Body of pancreas (tissue), 4 donors: ENCODE results near the gene EPB41L5.

Experiments used
- POLR2A ChIP-seq, 3 donors: fragments of 450-650 bp; IDR thresholded peaks; one replicate each; pipeline ENCODE4 v1.6.1; 2016; ENCODE audit warnings: antibody characterized with exemption in 3 of 3, mild to moderate bottlenecking in 2 of 3
- TF ChIP-seq, protein P1 (sequence below), 7 experiments: fragments of 450-650 bp in 4 of 7; fragments of 200-600 bp in 3 of 7; sonication (generic) in 3 of 7; IDR thresholded peaks; one replicate each; pipeline ENCODE4 v1.5.1; 2016 to 2019; ENCODE audit warnings: antibody characterized with exemption in 7 of 7

DNA sequence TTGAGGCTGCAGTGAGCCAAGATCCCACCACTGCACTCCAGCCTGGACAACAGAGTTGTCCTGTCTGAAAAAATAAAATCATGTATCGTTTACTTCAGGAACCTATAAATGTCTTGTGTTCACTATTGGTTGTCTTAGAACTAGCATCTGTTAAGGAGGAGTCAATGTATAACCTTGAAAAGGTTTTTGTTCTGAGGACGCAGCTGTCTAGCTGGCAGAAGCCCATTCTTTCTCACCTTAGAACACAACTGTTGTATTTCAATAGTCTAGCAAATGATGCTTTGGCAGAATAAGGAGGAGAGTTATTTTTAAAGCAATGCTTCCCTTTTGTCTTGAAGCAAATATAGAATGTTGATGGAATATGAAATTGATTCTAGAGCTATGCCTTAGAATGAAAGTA is 21.1 kb downstream of the EPB41L5 start:
- TF ChIP-seq, protein P1, sequence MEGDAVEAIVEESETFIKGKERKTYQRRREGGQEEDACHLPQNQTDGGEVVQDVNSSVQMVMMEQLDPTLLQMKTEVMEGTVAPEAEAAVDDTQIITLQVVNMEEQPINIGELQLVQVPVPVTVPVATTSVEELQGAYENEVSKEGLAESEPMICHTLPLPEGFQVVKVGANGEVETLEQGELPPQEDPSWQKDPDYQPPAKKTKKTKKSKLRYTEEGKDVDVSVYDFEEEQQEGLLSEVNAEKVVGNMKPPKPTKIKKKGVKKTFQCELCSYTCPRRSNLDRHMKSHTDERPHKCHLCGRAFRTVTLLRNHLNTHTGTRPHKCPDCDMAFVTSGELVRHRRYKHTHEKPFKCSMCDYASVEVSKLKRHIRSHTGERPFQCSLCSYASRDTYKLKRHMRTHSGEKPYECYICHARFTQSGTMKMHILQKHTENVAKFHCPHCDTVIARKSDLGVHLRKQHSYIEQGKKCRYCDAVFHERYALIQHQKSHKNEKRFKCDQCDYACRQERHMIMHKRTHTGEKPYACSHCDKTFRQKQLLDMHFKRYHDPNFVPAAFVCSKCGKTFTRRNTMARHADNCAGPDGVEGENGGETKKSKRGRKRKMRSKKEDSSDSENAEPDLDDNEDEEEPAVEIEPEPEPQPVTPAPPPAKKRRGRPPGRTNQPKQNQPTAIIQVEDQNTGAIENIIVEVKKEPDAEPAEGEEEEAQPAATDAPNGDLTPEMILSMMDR (IDR thresholded peaks at IDR 0.05), result no peak
- no peak for TF ChIP-seq POLR2A (IDR thresholded peaks at IDR 0.05)
